Measurements from ENCODE around the gene ASPG. TPM values are rescaled to one million over a fixed set of nuclear protein-coding genes. Genes with fewer than 3 reads are reported as not detected.

ASPG gene
- polyA plus RNA-seq, 1 donor (not counting 4 experiments of a cell fraction or from before 2014, with no cell fraction given), result 0.10 TPM

DNA sequence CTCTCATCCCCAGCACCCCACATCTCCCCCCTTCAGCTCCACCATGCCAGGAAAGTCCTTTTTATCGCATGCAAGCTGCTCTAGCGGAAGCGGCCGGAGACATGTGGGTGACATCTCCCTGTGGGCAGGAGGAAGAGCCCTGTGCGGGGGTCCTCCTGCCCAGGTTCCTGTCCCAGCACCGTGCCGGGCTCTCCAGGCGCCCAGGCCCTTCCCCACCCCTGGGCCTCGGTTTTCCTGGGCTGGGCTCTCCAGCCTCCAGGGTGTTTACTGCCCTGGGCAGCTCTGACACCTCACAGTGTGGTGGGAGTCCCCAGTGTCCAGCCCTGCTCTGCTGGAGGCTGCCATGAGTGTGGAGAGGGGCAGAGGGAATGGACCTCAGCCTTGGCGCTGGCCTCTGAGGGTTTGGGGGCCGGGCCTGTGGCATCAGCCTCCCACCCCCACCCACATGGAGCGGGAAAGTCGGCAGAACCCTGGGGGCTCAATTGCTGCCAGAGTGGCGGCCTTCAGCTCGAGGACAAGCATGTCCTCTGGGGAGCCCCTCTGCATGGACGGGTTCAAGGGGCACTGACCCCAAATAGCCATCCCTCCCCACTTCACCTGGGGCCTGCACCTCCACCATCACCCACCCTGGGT is 16.9 kb downstream of the ASPG start:
- Histone ChIP-seq H3K4me2 (ENCODE audit: control insufficient read depth, extremely low read depth, insufficient read depth, low read depth, low read length) (no peak overlapping the region), H4K20me1 (ENCODE audit: control insufficient read depth, extremely low read depth, insufficient read depth, low read length) (no peaks in the 10 kb centered on the region), H2AFZ (ENCODE audit: control insufficient read depth, low read length) (no peak overlapping the region), H3K79me2 (ENCODE audit: control insufficient read depth, insufficient read depth, low read length) (no peaks in the 10 kb centered on the region), H3K27me3 (ENCODE audit: control insufficient read depth, extremely low read depth, insufficient read depth, low read length) (no peaks in the 10 kb centered on the region), H3K36me3 (ENCODE audit: control insufficient read depth in 2 of 2, extremely low read depth in 1 of 2, insufficient read depth in 2 of 2, low read length in 2 of 2) (no peaks in the 10 kb centered on the region), H3K9me1 (ENCODE audit: control insufficient read depth, extremely low read depth, insufficient read depth, low read length) (no peaks in the 10 kb centered on the region), H3K27ac (ENCODE audit: control insufficient read depth, insufficient read depth, low read length) (no peak overlapping the region), H3K4me3 (ENCODE audit: control insufficient read depth in 2 of 3, extremely low read depth in 1 of 3, insufficient read depth in 2 of 3, low read depth in 1 of 3, low read length in 3 of 3) (no peak overlapping the region), H3K4me1 (ENCODE audit: control insufficient read depth, extremely low read depth, insufficient read depth, low read length) (peaks cover 17% of the 10 kb centered on the region), H3K9ac (ENCODE audit: control insufficient read depth, extremely low read depth, insufficient read depth, low read length) (no peak overlapping the region), H3K9me3 (ENCODE audit: control insufficient read depth, low read depth, low read length) (no peaks in the 10 kb centered on the region)
- FAIRE-seq (no peak), DNase-seq (ENCODE audit: low read depth, low spot score) (no peak)
- TF ChIP-seq EZH2 (IDR thresholded peaks at IDR 0.05; ENCODE audit: low read length), result no peak
- TF ChIP-seq, protein P1, sequence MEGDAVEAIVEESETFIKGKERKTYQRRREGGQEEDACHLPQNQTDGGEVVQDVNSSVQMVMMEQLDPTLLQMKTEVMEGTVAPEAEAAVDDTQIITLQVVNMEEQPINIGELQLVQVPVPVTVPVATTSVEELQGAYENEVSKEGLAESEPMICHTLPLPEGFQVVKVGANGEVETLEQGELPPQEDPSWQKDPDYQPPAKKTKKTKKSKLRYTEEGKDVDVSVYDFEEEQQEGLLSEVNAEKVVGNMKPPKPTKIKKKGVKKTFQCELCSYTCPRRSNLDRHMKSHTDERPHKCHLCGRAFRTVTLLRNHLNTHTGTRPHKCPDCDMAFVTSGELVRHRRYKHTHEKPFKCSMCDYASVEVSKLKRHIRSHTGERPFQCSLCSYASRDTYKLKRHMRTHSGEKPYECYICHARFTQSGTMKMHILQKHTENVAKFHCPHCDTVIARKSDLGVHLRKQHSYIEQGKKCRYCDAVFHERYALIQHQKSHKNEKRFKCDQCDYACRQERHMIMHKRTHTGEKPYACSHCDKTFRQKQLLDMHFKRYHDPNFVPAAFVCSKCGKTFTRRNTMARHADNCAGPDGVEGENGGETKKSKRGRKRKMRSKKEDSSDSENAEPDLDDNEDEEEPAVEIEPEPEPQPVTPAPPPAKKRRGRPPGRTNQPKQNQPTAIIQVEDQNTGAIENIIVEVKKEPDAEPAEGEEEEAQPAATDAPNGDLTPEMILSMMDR (optimal IDR thresholded peaks at IDR 0.05 in 1 of 3, IDR thresholded peaks at IDR 0.05 in 1 of 3, conservative IDR thresholded peaks at IDR 0.05 in 1 of 3; ENCODE audit: extremely low read depth in 1 of 3, insufficient read depth in 2 of 3, low read length in 3 of 3), result no peak
- dilution Hi-C loops (cut with MboI; ENCODE audit: extremely low pct_ligation_motif_present, low sequenced_read_pairs), result no loop called here

DNA sequence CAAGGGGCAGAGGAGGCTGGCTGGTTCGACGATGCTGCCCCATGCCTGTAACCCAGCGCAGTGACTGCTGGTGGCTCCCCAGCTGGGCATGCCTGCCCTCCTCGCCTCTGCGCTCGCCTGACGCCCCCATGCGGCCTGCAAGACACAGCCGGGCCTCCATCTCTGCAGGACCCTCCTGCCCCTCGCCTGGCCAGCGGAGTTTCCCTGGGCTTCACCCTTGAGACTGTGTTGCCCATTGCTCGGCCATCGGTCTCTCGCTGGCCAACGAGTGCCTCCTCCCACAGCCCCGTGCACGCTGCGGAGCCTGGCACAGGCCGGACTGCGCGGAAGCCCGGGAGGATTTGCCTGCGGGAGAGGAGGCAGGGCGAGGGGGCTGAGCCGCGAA is 17.6 kb downstream of the ASPG start:
- Histone ChIP-seq H3K27ac (ENCODE audit: control insufficient read depth, insufficient read depth, low read length) (no peak overlapping the region), H3K36me3 (ENCODE audit: control insufficient read depth in 2 of 2, extremely low read depth in 1 of 2, insufficient read depth in 2 of 2, low read length in 2 of 2) (no peaks in the 10 kb centered on the region), H3K9ac (ENCODE audit: control insufficient read depth, extremely low read depth, insufficient read depth, low read length) (no peak overlapping the region), H4K20me1 (ENCODE audit: control insufficient read depth, extremely low read depth, insufficient read depth, low read length) (no peaks in the 10 kb centered on the region), H3K27me3 (ENCODE audit: control insufficient read depth, extremely low read depth, insufficient read depth, low read length) (no peaks in the 10 kb centered on the region), H3K9me1 (ENCODE audit: control insufficient read depth, extremely low read depth, insufficient read depth, low read length) (no peaks in the 10 kb centered on the region), H3K4me3 (ENCODE audit: control insufficient read depth in 2 of 3, extremely low read depth in 1 of 3, insufficient read depth in 2 of 3, low read depth in 1 of 3, low read length in 3 of 3) (no peak overlapping the region), H3K4me2 (ENCODE audit: control insufficient read depth, extremely low read depth, insufficient read depth, low read depth, low read length) (no peak overlapping the region), H2AFZ (ENCODE audit: control insufficient read depth, low read length) (no peak overlapping the region), H3K79me2 (ENCODE audit: control insufficient read depth, insufficient read depth, low read length) (no peaks in the 10 kb centered on the region), H3K4me1 (ENCODE audit: control insufficient read depth, extremely low read depth, insufficient read depth, low read length) (peaks cover 20% of the 10 kb centered on the region), H3K9me3 (ENCODE audit: control insufficient read depth, low read depth, low read length) (no peaks in the 10 kb centered on the region)
- dilution Hi-C loops (cut with MboI; ENCODE audit: extremely low pct_ligation_motif_present, low sequenced_read_pairs), result no loop called here
- TF ChIP-seq EZH2 (IDR thresholded peaks at IDR 0.05; ENCODE audit: low read length), result no peak
- TF ChIP-seq, protein P1 (optimal IDR thresholded peaks at IDR 0.05 in 1 of 3, IDR thresholded peaks at IDR 0.05 in 1 of 3, conservative IDR thresholded peaks at IDR 0.05 in 1 of 3; ENCODE audit: extremely low read depth in 1 of 3, insufficient read depth in 2 of 3, low read length in 3 of 3), result no peak
- FAIRE-seq (no peak), DNase-seq (ENCODE audit: low read depth, low spot score) (no peak)

All from keratinocyte (primary cell).